Measurements from ENCODE around the gene RAB11FIP4.

Gene RAB11FIP4

DNA sequence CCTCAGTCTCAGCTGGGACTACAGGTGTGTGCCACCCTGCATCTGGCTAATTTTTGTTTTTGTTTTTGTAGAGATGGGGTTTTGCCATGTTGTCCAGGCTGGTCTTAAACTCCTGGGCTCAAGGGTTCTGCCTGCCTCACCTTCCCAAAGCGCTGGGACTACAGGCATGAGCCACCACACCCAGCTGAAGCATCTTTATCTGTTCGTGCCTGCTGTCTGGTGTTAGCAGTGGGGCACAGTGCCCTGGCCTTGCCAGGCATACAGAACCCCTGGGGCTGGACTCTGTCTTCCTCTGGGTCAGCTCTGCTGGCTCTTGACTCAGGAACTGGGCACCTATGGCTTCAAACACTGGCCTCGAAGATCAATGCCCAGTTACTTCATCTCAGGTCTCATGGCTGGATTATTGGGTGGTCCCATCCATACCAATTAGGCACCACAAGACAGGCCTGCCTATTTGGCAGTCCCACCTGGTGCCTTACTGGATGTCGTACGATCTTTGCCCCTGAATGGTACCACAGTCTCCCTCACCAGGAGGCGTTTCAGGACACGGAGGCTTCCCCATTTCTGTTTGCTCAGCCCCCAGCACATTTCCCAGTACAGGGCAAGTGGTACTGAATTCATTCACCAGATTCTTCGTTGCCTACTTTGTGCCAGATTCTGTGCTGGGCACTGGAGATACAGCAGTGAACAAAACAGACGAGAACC lies 99.3 kb downstream of the RAB11FIP4 start:
- Histone ChIP-seq H3K4me1 (ENCODE audit: control insufficient read depth, insufficient read depth, low read length) (peaks cover 4% of the 10 kb centered on the region; the same call in 1 of the 2 replicates), H3K9me3 (ENCODE audit: control insufficient read depth, insufficient read depth, low read depth, low read length) (no peaks in the 10 kb centered on the region), H3K4me3 (ENCODE audit: low read depth, low read length) (no peak overlapping the region), H3K27ac (ENCODE audit: extremely low read depth, low read depth, low read length) (no peak overlapping the region), H3K36me3 (ENCODE audit: control insufficient read depth in 2 of 2, insufficient read depth in 1 of 2, low read length in 2 of 2) (no peaks in the 10 kb centered on the region)
- ChIA-PET CTCF (interaction anchor here (0.6 to 1.3 kb wide), 3 partner anchors 12 to 44 kb away, joined by 3 read pairs; no protein-coding TSS in a partner anchor), POLR2A (no interaction called here)
- TF ChIP-seq, protein P1, sequence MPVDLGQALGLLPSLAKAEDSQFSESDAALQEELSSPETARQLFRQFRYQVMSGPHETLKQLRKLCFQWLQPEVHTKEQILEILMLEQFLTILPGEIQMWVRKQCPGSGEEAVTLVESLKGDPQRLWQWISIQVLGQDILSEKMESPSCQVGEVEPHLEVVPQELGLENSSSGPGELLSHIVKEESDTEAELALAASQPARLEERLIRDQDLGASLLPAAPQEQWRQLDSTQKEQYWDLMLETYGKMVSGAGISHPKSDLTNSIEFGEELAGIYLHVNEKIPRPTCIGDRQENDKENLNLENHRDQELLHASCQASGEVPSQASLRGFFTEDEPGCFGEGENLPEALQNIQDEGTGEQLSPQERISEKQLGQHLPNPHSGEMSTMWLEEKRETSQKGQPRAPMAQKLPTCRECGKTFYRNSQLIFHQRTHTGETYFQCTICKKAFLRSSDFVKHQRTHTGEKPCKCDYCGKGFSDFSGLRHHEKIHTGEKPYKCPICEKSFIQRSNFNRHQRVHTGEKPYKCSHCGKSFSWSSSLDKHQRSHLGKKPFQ (tag by site-specific recombination; IDR thresholded peaks at IDR 0.05), result no peak
- TF ChIP-seq GFI1B (tag by site-specific recombination; IDR thresholded peaks at IDR 0.05), result no peak
- TF ChIP-seq ZNF121 (tag by site-specific recombination; IDR thresholded peaks at IDR 0.05), result no peak
- TF ChIP-seq KLF9 (tag by site-specific recombination; IDR thresholded peaks at IDR 0.05; ENCODE audit: low read depth), result no peak
- no peak for TF ChIP-seq ZNF138 (tag by site-specific recombination; IDR thresholded peaks at IDR 0.05; ENCODE audit: borderline replicate concordance)
- no peak for TF ChIP-seq ZNF549 (tag by site-specific recombination; IDR thresholded peaks at IDR 0.05)
- no peak for TF ChIP-seq ZNF366 (tag by site-specific recombination; conservative IDR thresholded peaks at IDR 0.05)
- no peak for TF ChIP-seq FEZF1 (tag by site-specific recombination; IDR thresholded peaks at IDR 0.05)
- no peak for TF ChIP-seq ZNF114 (tag by site-specific recombination; IDR thresholded peaks at IDR 0.05)
- TF ChIP-seq, protein P2, sequence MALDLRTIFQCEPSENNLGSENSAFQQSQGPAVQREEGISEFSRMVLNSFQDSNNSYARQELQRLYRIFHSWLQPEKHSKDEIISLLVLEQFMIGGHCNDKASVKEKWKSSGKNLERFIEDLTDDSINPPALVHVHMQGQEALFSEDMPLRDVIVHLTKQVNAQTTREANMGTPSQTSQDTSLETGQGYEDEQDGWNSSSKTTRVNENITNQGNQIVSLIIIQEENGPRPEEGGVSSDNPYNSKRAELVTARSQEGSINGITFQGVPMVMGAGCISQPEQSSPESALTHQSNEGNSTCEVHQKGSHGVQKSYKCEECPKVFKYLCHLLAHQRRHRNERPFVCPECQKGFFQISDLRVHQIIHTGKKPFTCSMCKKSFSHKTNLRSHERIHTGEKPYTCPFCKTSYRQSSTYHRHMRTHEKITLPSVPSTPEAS (tag by site-specific recombination; IDR thresholded peaks at IDR 0.05), result no peak
- no peak for TF ChIP-seq ZXDB (tag by site-specific recombination; IDR thresholded peaks at IDR 0.05)
- TF ChIP-seq ZNF174 (tag by site-specific recombination; IDR thresholded peaks at IDR 0.05), result no peak
- TF ChIP-seq YY1 (tag by site-specific recombination; IDR thresholded peaks at IDR 0.05), result no peak
- no peak for TF ChIP-seq ZNF785 (tag by site-specific recombination; IDR thresholded peaks at IDR 0.05)
- TF ChIP-seq RBAK (tag by site-specific recombination; IDR thresholded peaks at IDR 0.05), result no peak
- no peak for TF ChIP-seq ZNF596 (tag by site-specific recombination; IDR thresholded peaks at IDR 0.05)
- TF ChIP-seq, protein P3, sequence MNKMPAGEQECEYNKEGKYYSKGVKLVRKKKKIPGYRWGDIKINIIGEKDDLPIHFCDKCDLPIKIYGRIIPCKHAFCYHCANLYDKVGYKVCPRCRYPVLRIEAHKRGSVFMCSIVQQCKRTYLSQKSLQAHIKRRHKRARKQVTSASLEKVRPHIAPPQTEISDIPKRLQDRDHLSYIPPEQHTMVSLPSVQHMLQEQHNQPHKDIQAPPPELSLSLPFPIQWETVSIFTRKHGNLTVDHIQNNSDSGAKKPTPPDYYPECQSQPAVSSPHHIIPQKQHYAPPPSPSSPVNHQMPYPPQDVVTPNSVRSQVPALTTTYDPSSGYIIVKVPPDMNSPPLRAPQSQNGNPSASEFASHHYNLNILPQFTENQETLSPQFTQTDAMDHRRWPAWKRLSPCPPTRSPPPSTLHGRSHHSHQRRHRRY (tag by site-specific recombination; IDR thresholded peaks at IDR 0.05), result no peak
- no peak for TF ChIP-seq ZNF623 (tag by site-specific recombination; IDR thresholded peaks at IDR 0.05)
- TF ChIP-seq, protein P4, sequence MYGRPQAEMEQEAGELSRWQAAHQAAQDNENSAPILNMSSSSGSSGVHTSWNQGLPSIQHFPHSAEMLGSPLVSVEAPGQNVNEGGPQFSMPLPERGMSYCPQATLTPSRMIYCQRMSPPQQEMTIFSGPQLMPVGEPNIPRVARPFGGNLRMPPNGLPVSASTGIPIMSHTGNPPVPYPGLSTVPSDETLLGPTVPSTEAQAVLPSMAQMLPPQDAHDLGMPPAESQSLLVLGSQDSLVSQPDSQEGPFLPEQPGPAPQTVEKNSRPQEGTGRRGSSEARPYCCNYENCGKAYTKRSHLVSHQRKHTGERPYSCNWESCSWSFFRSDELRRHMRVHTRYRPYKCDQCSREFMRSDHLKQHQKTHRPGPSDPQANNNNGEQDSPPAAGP (tag by site-specific recombination; IDR thresholded peaks at IDR 0.05), result no peak
- TF ChIP-seq ZNF211 (tag by site-specific recombination; IDR thresholded peaks at IDR 0.05; ENCODE audit: low read depth), result no peak

All from HEK293 (cell line).